Measurements from ENCODE around the gene TCEA2.

TCEA2 gene

DNA sequence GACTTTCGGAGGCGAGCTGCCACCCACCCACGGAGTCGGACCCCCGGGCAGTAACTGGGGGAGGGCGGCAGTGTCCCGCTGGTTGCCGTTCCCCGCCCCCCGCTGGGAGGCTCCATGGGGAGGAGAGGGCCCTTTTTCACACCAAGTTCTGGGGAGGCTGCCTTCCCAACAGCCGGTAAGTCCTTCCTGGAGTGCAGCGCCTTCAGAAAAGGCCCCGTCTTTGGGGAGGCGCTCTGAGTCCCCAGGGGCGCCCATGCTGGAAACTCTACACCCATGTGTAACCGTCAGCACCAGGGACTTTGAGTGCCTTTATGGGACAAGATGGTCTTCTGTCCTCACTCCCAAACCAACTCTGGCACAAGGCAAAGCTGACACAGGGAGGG lies 13.1 kb upstream of the TCEA2 start:
- DNase-seq: no peak

DNA sequence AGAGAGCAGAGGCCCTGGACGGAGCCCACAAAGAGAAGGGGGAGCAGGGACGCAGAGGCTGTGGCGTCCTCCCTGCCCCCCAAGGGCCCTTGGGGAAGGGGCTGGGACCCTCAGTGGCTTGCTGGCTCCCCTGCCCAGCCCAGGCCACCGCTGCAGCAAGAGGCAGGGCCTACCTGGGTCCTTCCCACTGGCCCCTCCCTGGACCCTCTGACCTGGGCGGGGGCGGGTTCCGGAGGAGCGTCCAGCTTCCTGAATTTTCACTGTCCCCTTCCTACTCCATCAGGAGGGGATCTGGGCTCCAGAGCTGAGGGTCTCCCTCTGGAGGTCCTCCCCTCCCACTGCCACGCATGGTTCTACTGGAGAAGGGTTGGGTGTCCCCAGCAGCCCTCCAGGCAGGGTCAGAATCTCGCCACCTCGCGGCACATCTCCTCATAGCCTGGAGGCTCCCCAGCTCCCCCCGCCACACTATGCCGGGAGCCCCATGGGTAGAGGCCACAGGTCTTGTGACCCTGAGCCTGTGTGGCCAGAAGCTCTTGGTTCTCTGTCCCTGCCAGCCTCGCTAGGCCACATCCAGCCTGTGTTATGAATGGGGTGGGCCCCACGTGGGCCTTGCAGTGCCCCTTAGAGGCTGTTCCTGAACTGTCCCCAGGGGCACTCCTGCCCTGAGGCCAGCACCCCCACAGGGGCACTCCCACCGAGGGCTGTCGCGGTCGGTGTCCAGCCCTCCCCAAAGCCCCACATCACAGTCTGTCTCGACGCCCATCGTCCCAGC lies 12.6 kb upstream of the TCEA2 start:
- DNase-seq: no peak

DNA sequence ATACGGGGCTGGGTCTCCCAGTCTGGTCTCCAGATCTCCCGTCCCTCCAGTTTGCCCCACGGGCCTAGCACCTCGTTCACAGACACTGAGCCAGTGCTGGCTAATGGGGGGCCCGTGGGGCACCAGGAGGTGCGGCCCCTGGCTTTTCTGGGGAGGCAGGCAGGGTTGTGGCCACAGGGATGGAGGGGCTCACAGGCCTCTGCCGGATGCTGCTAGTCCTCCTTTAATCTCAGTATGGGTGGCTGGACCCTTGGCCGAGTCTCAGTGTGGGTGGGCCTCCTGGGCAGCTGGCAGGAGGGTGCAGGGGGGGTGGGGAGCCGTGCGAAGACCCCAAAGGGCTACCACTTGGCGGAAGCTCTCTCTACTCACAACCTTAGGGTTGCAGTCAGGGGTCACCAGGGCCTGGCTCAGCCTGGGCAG lies 12.0 kb upstream of the TCEA2 start:
- no peak for DNase-seq

DNA sequence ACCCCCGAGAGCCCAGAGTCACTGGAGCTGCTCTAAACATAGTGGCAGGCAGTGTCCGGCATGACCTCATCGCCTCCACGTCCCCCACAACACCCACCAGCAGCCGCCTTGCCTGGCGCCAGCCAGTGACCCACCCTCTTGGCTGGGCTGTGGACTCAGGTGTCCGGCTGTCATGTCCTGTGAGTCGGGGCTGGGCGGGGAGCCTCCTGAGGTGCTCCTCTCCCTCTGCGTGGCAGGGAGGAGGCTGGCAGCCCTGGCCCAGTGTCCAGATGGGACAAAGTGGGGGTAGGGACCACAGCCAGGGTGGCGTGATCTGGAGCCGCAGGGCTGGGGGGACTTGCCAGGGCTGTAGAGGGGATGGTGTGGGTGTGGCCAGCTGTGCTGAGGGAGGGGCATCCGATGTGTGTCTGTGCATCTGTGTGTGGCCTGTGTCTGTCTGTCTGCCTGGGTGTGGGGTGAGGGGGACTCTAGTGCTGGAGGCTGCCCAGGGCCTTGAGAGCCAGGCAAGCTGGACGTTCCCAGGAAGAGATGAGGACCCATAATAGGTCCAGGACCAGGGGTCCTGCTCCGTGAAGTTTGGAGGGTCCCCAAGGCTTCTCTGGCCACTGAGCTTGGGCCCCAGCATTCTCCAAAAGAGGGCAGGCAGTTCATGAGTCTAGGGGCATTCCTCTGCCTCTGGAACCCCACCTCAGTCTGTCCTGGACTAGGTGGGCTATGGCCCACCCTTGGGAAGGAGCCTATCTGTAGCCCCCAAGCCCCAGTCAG lies 11.3 kb upstream of the TCEA2 start:
- no peak for DNase-seq

DNA sequence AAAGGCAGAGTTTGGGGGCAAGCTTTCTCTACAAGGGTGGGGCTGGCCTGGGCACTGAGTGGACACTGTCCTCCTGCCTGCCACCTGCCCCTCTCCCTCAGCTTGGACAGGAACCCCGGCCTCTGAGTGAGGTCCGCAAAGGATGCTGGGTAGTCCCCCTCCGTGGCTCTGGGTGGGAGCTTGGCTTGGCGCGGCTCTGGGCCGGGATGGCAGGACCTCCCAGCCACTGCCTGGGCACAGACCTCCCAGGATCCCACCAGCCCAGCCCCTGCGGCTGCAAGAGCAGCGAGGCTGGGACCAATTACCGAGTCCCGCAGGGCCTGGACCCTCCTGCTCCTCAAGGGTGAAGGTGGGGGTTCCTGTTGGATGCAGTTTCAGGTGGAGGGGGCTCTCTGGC lies 10.7 kb upstream of the TCEA2 start:
- no peak for DNase-seq

DNA sequence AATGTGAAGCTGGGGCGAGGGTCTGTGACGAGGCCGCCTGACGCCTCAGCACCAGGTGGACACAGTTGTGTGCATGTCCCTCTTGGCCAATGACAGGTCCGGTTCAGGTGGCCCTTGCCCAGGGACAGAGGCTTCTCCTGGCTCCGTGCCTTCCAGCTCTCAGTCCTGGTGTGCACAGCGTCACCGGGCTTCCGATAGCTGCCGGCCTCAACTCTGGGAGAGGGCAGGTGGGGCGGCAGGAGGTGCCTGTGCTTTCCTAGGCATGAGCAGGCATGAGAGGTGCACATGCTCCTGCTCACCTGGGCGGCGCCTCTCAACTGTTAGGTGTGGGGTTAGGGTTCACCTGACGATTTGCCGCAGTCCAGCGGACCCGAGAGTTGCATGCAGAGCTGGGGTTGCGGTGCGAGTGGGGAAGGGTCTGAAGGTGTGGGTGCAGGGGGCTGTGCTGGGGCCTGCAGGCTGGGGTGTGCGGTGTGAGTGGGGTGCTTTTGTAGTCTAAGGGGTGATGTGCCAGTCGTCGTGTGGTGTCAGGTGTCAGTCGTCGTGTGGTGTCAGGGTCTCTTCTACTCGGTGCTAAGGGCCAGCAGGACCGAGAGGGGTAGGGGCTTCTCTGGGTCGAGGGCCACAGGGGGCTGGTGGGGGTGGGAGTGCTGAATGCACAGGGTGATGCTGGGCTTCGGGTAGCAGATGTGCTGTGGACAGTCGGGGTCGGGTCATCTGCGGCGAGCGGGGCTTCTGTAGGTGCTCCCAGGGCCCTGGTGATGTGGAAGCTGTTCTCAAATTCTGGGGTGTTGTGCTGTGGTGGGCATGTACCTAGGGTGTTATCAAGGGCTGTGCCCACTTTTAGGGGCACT lies 9.8 kb upstream of the TCEA2 start:
- DNase-seq: no peak

DNA sequence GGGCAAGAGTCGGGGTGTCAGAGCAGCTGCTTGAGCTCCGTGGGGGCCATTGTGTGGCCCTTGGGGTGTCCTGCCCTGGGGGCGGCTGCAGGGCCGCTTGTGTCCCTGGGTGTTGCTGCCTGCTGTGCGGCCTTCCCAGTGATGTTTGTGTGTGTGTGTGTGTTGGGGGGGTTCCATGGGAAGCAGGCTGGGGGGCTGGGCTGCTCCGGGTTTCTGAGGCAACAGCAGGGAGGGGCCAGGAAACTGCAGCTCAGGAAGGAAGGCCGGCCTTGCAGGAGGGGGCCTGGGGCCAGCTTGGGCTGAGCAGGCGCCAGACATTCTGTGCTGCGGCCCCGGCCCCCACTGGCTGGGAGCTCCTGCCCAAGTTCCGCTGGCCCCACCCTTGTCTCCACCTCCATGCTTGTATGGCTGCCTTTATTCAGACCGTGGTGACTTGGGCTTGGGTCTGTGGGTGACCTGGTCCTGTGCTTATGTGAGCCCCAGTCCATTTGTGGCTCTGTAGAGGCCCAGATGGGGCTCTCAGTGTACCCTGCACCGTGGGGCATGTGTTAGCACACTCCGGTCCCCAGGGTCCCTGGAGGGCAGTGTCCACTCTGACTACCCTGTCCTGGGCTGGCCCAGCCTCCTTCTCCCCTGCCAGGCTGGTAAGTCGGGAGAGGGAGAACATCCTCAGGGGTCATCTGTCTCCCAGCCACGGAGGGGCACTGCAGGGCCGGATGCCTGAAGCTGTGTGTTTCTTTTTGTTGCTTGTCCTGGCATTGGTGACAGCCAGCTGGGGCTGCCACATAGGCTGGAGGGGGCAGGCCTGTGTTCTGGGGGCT lies 8.9 kb upstream of the TCEA2 start:
- peak; percentile 54 for DNase-seq

DNA sequence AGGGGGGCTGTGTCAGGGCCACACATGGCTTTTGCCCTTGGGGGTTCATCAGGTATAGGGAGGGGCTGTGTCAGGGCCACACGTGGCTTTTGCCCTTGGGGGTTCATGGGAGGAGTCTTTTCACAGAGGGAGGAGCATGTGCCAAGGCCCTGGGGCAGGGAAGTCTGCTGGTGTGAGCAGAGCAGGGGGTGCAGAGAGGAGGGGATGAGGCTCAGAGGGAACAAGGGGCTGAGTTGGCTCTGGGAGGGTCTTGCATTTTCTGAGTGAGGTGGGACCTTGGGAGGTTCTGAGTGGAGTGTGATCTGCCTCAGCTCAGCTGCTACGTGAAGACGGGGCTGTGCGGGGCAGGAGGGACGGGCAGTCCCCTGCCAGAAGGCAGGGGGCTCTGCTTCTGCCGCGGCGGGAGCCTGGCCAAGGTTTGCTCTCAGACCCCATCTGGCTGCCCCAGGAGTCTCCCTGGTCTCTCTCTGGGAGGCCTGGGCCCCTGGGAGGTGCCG lies 7.6 kb upstream of the TCEA2 start:
- DNase-seq: no peak

DNA sequence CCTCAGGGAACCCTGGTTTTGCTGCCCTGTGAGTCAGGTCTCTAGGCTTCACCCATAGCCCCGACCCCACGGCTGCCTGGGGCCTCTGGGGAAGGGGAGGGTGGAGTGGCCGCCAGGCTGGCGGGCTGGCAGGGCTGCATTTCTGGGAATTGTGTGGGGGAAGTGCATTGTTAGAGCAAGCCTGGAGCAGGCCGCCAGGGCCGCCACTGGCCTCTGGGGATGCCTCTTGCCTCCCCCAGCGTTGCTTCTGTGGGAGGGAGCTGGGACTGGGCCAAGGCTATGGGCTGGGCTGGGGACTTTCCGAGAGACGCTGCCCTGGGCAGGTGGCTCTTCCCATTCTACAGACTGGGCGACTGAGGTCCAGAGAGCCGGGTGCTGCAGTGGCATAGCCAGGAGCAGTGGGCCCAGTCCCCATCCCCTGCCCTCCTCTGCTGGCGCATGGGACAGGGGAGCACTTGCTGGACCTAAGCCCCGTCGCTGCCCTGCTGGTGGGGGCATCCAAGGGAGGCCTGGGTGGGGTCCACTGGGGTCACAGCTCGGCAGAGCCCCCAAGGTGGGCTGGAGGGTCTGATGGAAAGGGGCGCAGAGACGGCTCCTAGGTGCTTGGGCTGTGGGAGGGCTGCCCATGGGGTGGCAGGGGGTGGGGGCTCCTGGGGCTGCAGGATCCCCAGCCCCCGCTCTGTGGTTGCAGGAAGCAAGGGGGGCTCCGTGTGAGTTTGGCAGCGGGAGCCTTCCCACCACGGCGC lies 6.9 kb upstream of the TCEA2 start:
- DNase-seq: peak; percentile 41

DNA sequence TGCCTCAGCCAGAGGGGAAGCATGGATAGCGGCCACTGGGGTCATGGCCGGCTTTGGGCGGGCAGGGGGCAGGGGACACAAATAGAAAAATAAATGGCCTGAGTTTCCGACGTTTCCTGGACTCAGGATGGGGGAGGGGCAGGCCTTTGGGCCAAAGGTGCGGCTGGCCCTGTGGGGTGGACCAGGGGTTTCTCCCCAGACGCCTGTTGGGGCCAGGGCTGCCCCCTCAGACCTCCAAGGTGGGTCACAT lies 6.4 kb upstream of the TCEA2 start:
- DNase-seq: no peak

DNA sequence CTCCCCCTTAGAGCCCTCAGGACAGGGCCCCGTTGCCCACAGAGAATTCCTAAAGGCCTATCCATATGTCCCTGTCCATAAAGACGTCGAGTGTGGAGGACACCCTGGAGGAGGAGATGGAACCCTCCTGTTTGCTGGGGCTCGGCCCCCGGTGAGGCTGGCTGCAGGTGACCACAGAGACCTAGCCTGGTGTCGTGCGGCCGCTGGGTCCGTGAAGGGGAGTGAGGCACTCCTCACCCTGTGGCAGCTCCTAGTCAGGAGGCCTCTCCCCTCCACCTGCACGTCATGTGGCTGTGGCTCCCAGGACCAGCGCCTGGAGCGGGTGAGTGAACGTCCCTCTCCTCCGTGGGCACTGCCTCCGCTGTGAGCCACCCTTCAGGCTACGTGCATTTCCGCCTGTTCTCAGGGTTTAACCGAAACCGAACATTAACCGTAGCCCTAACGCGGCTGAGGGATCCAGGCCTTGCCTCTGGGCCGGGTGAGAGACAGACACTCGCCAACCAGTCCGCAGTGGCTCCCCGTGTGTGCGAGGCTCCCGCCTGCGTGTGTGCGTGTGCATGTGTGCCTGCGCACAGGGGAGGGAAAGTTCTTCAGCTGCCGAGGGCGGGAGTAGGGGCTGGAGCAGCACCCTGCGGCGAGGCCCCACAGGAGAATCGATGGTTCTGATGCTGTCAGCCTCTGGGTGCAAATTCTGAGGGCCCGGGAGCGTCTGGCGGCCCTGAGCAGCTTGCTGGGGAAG lies 5.9 kb upstream of the TCEA2 start:
- DNase-seq: no peak

DNA sequence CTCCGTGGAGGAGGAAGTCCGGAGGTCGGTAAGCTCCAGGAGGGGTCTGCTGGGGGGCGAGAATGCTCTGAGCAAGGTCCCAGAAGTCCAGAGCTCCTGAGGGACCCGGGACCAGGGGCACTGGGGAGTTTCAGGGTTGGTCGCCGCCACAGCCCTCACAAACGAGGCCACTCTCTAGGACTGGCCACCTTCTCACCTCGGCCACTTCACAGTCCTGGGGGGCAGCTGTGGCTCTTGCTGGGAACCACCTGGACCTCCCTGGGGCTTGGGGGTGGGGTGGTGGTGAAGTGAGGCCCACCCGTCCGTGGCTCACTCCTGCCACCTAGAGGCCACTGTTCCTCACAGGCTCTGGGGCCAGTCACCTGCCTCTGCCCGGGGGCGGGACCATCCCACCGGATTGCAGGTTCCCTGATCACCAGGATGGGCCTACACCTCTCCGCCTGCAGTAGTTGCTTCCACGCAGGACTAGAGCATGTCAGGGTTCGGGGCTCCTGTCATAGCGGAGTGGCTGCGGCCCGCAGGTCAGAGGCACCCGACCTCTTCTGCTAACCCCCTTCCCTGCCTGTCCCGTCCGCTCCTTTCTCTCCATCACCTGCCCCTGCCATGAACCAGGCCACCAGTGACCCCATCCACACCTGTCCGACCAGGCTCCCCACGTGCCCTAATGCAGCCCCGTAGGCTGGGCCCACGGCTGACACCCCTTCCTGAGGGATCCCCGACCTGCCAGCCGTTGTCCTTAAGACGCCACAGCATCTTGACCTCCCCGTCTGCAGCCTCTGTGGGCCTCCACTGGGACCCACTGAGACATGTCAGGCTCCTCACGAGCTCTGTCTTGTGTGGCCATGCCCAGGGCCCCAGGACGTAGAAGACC lies 5.1 kb upstream of the TCEA2 start:
- DNase-seq: peak; percentile 58

DNA sequence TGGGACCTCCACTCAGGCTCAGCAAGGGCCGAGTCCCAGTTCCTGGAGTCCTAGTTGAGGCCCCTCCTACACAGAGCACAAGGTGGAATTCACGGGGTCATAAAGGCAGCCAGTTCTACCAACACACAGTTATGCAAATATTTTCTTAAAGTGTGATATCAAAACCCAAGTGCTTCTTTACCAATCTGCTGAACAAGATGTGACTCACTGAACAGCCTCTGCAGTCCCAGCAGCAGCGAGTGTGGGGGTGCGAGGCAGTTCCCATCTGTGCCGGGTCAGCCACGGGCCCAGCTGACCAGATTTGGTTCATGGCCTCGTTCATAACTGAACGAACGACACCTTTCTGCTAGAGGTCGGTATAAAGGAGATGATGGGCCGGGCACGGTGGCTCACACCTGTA lies 4.5 kb upstream of the TCEA2 start:
- no peak for DNase-seq

DNA sequence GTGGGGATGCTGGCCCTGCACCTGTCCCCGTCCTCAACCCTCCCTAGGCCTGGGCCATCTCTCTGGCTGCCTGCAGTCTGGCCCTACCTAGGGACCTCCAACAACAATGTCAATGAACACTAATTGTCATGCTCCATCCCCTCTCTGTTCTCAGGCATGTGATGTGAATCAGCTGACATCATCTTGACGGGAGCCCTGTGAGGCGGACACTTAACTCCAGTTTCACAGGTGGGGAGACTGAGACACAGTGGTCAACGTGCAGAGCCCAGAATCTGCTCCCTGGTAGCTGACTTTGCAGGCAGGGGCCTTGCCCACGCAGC lies 762 bp upstream of the TCEA2 start:
- no peak for DNase-seq

DNA sequence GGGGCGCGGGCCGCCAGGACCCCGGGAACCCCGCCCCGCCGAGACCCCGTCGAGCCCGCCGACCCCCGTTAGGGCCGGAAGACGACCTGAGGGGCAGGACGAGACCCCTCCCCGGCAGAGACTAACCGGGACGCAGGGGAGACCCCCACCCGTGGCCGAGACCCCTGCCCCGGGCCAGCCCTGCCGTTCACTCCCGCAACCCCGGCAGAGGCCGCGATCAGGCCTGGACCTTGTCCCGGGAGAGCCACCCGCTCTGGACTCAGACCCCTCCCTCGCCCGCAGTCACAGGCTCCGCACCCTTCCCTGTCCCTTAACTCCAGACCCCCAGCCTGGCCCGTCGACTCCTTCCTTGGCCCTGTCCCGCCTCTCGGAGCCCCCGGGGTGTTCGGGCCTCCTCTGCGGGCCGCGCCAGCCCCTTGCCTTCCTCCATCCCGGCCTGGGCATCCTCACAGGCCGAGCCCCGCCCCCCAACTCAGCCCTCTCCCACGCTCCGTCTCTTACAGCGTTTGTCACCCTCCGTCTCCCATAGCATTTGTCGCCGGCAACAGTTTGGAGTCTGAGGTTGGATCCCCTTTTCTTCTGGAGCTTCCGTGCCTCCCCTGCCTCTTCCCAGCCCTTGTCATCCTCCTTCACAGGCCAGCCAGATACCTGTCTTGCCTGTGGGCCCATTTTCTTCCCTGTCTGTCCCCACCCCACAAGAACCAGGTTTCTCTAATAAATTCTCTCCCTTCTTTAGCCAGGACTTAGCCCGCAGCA lies 569 bp downstream of the TCEA2 start:
- DNase-seq: no peak

DNA sequence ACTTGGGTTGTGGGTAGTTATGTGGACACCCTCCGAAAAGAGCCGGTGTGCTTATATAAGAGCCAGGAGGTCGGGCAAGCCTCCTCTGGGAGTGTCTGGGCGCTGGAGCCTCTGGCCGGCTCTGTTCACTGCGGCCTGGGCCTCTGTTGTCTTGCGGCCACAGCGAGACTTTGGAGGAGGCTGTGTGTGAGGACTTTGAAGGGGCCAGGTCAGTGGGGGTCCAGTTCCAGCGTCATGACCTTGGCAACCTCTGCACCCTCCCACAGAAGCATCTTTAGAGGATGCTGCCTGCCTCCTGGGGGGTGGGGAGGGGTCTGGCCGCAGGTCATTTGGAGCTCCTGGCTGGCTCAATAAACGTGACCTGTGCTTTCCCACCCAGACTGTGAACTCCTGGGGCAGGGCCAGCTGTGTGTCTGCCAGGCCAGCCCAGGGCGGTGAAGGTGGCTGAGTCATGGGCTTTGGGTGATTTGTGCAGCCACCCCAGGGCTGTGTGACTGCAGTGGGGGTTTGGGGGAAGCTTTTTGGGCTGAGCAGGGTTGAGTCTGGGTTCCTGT lies 1.2 kb downstream of the TCEA2 start:
- peak; percentile 55 for DNase-seq

DNA sequence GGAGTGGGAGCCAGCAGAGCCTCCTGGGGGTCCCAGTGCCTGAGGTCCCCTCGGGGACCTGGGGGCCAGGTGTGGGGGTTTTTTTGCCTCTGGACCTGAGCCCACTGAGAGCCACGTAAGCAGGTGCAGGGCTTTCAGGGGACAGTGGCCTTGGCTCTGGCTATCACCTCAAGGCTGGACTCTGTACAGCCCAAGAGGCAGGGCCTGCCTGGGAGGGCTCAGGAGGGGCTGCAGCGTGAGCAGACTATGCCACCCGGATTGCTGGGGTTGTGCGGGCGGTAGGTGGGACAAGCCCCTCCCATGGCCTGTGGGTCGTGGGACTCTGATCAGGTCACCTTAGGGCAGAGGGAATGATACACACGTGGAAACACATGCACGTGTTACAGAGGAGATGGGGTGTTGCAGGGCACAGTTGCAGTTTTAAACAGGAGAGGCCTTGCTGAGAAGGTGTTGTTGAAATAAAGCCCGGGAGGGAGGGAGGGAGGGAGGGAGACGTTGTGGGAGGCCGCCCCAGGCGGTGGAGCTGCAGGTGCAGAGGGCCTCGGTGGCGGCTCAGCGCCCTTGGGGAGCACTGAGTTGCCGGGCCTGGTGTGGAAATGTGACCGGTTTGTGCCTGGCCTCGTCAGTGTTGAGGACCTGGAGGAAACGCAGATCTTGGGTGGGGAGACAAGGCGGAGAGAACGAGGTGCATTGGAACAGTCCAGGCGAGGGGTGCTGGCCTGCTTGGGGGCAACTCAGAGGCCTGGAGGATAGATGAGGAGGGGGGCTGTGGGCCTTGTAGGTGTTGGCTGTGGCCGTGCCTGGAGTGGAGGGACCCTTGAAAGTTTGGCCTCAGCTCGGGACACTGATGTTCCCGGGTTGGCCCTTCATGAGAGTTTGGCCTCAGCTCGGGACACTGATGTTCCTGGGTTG lies 2.3 kb downstream of the TCEA2 start:
- DNase-seq: no peak

DNA sequence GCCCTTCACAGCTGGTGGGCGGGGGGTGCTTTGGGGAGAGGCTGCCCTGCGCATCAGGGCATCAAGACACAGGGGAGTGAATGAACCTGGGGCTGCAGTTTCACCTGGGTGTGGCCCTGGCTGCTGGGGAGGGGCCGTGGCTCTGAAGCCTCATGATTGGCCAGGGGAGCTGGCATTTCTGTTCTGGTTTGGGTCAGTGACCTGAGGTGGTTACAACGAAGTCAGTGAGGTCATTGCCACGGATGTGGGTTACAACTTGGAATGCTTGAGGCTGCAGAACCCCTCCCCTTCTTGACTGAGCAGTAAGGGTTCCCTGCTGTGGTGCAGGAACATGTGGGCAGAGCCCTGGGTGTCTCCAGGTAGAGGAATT lies 3.0 kb downstream of the TCEA2 start:
- peak; percentile 63 for DNase-seq
